GM23338 (cell line): ENCODE data around the gene ABHD14A.

ENCODE experiments used
- CTCF ChIP-seq, 2 experiments: fragments of 200-600 bp in 1 of 2; sonication (generic) in 1 of 2; conservative IDR thresholded peaks; 2 replicates each; pipeline versions ENCODE4 v1.5.1 to v1.6.1; 2016 to 2017; ENCODE audit warnings: antibody characterized with exemption in 2 of 2, low read depth in 2 of 2, mild to moderate bottlenecking in 2 of 2, moderate library complexity in 1 of 2
- EZH2 ChIP-seq: fragments of 200-600 bp; sonication (generic); IDR thresholded peaks from one replicate; pipeline ENCODE4 v1.8.0; 2017; ENCODE audit warnings: antibody characterized with exemption, mild to moderate bottlenecking, low read depth; ENCODE audit not compliant: unreplicated experiment

GRCh38 chr3:51966016-51966415 lies 8.8 kb upstream of the ABHD14A start:
- TF ChIP-seq EZH2 (no peak), CTCF (conservative IDR thresholded peaks at IDR 0.05; ENCODE audit: low read depth in 2 of 2) (no peak)
